Measurements from ENCODE around the gene CLK2.
"Not testable (repeated sequence)": the region's sequence is repeated elsewhere in the genome, so short reads cannot be mapped to it uniquely, and the experiment has no call there.

Gene CLK2

DNA sequence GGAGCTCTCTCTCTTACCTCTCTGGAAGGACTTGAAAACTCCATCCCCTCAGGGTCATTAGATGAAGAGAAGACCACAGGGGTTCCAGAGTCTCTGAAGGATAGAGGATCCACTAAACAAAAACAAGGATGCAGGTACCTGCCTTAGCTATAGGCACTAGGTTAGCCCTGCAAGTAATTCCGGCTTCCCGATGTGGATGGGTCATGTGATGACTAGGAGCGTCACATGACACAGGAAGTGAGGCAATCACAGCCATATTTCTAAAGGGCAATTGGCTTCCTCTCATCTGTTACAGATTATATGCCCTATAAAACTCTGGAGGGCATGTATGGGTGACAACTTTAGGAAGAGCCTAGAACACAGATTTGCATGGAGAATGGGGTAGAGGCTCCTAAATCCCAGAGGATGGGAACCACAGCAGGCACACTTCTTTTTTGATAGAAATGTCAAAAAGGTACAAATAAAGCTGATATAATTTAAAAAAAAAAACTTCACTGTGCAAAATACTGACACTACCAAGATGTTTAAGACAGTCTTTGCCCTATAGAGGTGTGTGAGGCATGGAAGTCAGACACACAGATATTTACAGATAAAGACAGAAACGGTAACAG is 32.1 kb downstream of the CLK2 start:
- peak; percentile 90 to 95 for DNase-seq

DNA sequence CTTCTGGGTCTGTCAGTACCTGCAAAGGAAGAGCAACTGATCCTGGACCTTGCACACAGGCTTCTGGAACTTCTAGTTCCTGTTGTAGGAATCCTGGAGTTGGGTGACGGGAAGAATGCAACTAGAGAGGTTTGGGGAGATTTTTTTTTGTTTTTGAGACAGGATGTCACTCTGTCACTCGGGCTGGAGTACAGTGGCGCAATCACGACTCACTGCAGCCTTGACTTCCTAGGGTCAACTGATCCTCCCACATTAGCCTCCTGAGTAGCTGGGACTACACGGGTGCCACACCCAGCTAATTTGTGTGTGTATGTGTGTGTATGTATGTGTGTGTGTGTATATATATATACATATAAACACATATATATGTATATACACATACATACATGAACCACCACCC is 36.9 kb downstream of the CLK2 start:
- no peak for DNase-seq

DNA sequence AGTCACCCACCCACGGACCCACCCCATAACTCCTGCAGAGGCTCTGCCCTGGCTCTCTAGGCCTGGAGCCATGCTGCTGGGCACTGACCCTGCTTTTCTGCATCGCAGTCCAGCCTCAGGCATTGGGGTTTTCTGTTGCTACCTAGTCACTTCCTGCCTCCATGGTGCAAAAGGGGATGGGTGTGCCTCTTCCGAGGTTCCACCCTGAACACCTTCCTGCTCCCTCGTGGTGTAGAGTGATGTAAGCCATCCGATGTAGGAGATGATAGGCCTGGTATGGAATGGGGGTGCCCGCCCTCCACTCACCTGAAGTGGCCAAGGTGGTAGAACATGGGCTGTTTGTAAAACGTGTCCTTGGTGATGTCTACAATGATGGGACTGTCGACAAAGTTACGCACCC is 37.9 kb downstream of the CLK2 start:
- not testable (repeated sequence) for DNase-seq

DNA sequence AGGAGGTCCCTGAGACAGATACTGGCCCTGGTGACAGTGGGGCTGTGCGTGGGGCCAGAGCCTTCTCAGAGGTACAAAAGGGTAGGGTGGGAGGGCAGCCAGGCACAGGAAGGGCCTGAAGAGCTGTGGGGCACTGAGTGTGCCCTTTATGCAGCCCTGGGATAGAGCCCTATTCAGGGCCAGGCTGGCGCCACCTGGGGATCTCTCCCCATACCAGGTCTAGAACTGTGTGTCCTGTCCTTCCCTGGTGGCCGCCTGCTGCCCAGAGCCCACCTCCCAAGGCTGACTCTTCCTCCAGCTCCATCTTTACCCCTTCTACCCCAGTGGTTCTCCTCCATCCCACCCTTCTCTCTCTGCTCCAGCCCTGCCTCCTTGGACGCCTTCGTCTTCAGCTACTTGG is 39.8 kb downstream of the CLK2 start:
- DNase-seq, result not testable (repeated sequence)

DNA sequence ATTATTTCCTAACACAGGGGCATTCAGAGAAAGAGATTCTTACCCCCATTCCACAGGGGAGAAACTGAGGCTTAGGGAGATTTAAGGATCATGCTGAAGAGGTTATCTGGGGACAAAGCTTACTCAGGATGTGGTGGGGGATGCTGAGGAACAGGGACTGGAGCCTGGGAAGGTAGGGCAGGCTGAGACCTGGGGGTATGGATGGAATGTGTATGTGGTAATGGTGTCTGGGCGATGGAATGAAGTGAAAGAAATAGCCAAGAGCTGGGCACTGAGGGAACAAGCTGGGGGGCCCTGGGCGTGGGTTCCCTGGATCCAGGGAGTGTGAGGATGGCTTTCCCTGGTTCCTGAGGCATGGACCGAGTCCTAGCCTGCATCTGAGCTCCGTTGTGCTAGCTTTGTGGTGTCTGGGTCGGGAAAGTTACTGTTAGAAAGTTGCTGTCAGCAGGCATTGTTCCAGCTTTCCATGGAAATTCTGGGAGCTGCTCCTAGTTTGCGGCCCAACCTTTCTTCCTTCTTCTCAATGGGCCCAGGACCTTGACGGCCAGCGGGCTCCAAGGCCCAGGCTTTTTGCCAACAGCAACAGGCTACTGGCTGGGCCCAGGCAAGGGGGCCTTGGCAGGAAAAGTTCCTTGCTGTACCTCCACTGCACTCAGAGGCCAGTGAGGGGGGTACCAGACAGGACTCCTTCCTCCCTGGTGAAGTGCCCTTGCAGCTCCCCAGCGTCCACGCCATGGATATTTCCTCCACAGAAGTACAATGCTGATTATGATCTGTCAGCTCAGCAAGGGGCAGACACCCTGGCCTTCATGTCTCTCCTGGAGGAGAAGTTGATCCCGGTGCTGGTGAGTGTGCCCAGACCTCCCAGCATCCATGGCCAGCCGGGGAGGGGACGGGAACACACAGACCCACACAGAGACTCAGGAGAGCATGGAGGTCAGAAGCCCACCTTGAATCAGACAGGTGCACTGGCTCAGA is 41.0 kb downstream of the CLK2 start:
- DNase-seq, result not testable (repeated sequence)

DNA sequence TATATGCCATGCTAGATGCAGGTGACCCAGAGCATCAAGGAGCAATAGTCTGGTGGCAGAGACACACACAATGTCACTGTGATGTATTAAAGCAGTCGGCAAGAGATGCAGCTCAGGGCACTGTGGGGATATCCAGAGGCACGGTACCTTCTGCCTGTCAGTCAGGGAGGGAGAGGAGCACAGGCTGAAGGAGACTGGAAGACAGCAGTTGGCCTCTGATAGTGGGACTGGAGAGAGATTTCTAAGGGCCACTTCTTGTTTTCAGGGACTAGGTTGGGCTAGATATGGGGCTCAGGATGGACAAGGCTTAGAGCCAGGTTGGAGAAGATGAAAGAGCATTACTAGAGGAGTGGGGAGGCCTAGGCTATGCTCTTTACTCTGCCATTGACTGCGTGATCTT is 42.0 kb downstream of the CLK2 start:
- not testable (repeated sequence) for DNase-seq

DNA sequence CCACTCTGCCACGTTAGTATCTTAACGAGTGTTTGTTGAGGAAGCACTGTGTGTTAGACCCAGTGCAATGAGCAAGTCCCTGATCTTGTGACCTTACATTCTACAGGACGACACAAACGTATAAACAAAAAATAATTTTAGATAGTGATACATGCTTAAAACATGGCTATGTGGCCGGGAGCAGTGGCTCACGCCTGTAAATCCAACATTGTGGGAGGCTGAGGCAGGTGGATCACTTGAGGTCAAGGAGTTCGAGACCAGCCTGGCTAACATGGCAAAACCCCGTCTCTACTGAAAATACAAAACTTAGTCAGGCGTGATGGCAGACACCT is 45.2 kb downstream of the CLK2 start:
- DNase-seq, result no peak

DNA sequence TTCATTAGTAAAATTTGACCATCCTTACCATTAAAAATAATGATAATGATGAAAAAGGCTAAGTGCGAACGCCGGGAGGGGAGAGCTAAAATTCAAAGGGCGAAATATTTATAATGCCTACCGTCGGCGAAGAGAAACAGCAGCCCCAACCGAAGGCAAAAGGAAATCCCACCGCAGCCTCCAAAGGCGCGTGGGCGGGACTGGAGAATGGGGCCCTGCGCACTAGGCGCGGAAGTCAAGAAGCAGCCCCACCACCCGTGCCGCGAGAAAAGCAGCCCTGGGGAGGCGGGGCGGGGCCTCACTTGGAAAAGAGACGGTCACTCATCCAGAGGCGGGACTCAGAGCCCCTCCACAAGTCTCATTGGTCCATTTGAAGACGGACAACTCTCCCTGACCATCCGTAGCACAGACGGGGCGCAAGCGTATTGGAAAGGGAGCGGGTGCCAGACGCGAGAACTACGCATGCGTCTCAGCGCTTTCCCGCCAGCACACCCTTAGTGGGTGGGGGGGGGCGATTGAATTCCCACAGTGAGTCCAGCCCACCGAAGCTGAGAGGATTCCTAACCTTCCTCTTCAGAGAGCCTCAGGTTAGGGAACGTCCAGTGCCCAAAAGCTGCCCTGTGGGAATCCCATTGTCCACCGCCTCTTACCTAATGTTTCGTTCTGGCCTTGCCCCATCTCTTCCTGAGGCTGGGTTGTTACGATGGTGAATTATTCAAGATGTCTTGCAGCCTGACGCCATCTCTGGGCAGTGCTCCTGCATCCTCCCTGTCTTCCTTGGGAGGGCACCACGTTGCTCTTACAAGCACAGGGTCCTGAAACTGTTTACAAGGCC is 45.8 kb downstream of the CLK2 start:
- DNase-seq, result peak; percentile 100

DNA sequence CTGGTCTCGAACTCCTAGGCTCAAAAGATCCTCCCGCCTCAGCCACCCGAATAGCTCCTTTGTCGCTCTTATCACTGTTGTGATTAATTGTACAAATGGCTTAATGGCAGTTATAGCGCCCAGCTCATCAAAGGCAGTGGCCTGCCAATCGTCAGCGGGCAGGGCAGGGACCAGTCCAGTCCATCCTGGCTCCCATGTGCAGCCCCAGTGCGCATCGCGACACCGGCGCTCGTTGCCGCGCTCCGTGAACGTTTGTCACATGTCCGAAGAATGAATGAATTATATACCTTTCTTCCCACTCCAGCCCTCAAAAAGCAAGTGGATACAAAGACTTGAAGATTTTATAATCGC is 46.4 kb downstream of the CLK2 start:
- peak; percentile 82 to 87 for DNase-seq

DNA sequence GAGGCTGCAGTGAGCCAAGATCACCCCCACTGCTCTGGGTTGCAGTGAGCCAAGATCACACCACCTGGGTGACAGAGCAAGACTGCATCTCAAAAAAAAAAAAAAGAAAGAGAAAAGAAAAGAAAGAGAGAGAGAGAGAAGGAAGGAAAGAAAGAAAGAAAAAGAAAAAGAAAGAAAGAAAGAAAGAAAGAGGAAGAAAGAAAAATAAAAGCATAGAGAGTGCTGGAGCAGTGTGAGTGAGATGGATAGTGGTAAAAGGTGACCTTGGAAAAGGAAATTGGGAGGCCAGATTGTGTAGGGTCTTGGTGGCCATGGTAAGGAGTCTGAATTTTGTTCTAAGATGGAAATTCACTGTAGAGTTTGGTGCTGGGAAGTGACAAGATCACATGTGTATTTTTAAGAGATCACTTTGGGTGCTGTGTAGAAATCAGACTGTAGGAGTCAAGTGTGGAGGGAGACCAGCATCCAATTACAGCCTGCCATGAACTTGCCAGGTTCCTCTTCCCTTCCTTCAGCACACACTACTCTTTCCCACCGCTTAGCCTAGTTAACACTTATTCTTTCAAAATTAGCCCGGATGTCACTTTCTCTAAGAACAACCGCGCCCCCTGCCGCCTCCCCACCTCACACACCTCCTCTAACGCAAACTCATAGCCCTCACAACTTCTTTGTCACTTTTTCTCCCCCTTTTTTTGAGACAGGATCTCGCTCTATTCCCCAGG is 47.0 kb downstream of the CLK2 start:
- DNase-seq, result peak; percentile 82 to 93

DNA sequence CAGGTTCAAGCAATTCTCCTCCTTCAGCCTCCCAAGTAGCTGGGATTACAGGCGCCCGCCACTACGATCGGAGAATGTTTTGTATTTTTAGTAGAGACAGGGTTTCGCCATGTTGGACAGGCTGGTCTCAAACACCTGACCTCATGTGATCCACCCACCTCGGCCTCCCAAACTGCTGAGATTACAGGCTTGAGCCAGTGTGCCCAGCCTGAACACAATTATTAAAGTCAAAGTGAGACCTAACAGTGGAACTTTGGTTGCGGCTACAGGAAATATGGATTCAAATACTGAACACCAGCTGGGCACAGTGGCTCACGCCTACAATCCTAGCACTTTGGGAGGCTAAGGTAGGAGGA is 47.9 kb downstream of the CLK2 start:
- DNase-seq, result not testable (repeated sequence)

DNA sequence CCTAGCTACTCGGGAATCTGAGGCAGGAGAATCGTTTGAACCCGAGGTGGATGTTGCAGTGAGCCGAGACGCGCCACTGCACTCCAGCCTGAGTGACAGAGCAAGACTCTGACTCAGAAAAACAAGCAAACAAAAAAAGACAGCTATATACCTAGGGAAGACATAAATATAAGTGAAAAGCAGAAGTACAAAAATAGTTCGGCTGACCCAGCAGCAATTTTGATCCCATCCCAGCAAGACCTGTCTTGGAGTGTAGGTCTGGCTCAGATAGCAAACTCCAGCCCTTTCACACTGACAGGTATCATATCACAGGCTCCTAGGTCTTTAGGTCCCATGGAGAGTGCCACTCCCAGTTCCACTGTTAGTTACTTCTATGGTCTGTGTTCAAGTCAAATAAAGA is 50.3 kb downstream of the CLK2 start:
- no peak for DNase-seq

DNA sequence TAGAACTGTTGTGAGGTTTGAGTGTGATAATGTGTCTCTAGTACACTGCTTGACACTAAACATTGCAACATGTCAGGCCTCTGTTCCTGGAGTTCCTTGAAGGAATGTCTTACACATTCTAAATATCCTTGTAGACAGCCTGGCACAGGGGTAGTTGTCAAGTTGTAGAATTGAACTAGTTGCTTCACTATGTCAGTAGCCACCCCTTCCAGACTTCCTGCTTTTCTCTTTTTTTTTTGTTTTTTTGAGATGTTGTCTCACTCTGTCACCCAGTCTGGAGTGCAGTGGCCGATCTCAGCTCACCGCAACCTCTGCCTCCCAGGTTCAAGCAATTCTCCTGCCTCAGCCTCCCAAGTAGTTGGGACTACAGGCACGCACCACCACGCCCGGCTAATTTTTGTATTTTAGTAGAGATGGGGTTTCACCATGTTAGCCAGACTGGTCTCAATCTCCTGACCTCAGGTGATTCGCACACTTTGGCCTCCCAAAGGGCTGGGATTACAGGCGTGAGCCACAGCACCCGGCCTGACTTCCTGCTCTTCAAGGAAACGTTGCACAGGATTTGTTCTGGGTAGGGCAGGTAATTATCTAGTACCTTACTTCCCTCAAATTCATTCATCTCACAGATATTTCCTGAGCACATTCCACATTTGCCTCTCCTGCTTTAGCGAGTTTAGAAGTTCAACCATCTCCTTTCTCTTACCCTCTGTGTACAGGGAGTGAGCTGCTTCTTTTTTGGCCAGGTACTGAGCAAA is 52.9 kb downstream of the CLK2 start:
- not testable (repeated sequence) for DNase-seq

DNA sequence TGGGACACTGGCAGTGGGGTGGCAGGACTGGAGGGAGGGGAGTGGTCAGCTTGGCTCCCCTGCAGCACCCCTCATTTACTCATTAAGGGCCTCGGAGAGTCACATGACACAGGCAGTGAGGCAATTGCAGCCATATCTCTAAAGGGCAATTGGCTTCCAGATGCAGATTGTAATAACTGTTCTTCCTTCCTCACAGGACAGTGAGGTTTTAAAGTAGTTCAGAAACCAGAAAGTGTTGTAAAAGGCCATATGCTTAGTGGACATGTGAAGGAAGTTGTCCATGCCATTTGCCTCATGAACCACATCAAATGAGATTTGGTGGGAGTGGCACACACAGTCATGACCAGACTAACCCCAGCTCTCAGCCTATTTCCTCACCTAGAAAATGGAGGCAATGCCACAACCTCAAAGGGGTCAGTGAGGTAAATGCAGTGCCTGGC is 53.7 kb downstream of the CLK2 start:
- DNase-seq, result peak in 1 of 2 experiments; percentile 43

DNA sequence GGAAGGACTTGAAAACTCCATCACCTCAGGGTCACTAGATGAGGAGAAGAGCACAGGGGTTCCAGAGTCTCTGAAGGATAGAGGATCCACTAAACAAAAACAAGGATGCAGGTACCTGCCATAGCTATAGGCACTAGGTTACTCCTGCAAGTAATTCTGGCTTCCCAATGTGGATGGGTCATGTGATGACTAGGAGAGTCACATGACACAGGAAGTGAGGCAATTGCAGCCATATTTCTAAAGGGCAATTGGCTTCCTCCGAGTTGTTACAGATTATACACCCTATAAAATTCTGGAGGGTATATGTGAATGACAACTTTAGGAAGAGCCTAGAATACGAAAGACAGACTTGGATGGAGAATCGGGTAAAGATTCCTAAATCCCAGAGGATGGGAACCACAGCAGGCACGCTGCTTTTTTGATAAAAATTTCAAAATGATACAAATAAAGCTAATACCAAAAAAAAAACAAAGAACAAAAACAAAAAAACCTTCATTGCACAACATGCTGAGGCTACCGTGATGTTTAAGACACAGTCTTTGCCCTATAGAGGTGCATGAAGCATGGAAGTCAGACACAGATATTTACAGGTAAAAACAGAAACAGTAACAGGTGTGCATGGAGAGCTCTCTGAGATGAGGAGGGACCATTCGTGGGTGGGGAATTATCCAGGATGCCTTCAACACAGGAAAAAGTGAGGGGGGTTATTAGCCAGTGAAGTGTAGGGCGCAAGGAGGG is 54.3 kb downstream of the CLK2 start:
- peak; percentile 46 to 76 for DNase-seq

DNA sequence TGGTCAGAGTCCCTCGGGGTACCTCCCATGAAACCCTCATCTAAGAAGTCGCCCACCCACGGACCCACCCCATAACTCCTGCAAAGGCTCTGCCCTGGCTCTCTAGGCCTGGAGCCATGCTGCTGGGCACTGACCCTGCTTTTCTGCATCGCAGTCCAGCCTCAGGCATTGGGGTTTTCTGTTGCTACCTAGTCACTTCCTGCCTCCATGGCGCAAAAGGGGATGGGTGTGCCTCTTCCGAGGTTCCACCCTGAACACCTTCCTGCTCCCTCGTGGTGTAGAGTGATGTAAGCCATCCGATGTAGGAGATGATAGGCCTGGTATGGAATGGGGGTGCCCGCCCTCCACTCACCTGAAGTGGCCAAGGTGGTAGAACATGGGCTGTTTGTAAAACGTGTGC is 58.6 kb downstream of the CLK2 start:
- not testable (repeated sequence) for DNase-seq
